K562 (cell line): ENCODE data around the gene LPCAT3. TPM values are rescaled to one million over a fixed set of nuclear protein-coding genes. Genes with fewer than 3 reads are reported as not detected.

ENCODE experiments used
- ATAC-seq: fragments of 200-7000 bp; cut with Tn5 transposase; 3 replicates; pipeline ENCODE4 v1.9.1; 2020; ENCODE audit warnings: moderate library complexity
- BruUV-seq: library from RNA; stranded (reverse); fragments of 400-500 nt; replicated peaks from 2 replicates; lab custom pipeline; 2021; lab: Mats Ljungman, UMichigan
- CTCF ChIA-PET: fragments of 300-600 bp; formaldehyde crosslinking; extraction: SDS; loops from one replicate; lab custom pipeline; 2021; ENCODE audit warnings: low intra/inter-chr PET ratio; lab: Yijun Ruan, JAX
- POLR2A ChIA-PET: fragments of 300-600, 350-650 bp; sonication (Branson Sonifier 250); formaldehyde crosslinking; extraction: SDS; loops from one replicate; lab custom pipeline; 2021; ENCODE audit warnings: antibody characterized with exemption, inconsistent platforms; lab: Yijun Ruan, JAX
- DNase-seq, 4 experiments: peaks; one replicate each; pipeline versions ENCODE4 v3.0.0 to v3.0.0-alpha.2; 2011 to 2018; ENCODE audit warnings: low spot score in 3 of 4, mixed read lengths in 3 of 4; ENCODE audit errors: extremely low read depth in 1 of 4
- FAIRE-seq: peaks from 2 replicates; lab custom pipeline; 2011; peaks lifted over from hg19 to GRCh38; lab: Jason Lieb, UNC
- H2AFZ ChIP-seq: 2 replicates; pipeline ENCODE4 v1.6.0; 2011; ENCODE audit warnings: low read depth, low read length, control low read depth, inconsistent platforms
- H3K27ac ChIP-seq: fragments of 200-600 bp; 3 replicates; pipeline ENCODE4 v1.8.0; 2011; ENCODE audit warnings: low read depth, mild to moderate bottlenecking, control low read depth, inconsistent platforms, low read length, moderate library complexity, mixed read lengths; ENCODE audit errors: extremely low read depth
- H3K27me3 ChIP-seq, 2 experiments: fragments of 300-600 bp in 1 of 2; 2 replicates in 1 of 2; 3 replicates in 1 of 2; pipeline versions ENCODE4 v1.6.0 to v1.8.0; 2011; ENCODE audit warnings: inconsistent platforms in 2 of 2, low read length in 2 of 2, mild to moderate bottlenecking in 1 of 2, mixed read lengths in 1 of 2, moderate library complexity in 1 of 2; ENCODE audit not compliant: control insufficient read depth in 2 of 2, insufficient read depth in 2 of 2
- H3K36me3 ChIP-seq: fragments of 300-600 bp; 3 replicates; pipeline ENCODE4 v1.8.0; 2011; ENCODE audit warnings: mild to moderate bottlenecking, low read length, inconsistent platforms; ENCODE audit not compliant: control insufficient read depth, insufficient read depth
- H3K4me1 ChIP-seq, 2 experiments: fragments of 200-600 bp in 1 of 2; replicated peaks in 1 of 2; 2 replicates in 1 of 2; 3 replicates in 1 of 2; pipeline versions ENCODE4 v1.5.1 to v1.8.0; 2011; ENCODE audit warnings: inconsistent platforms in 2 of 2, low read length in 2 of 2, mild to moderate bottlenecking in 1 of 2, mixed read lengths in 1 of 2, moderate library complexity in 1 of 2; ENCODE audit not compliant: control insufficient read depth in 2 of 2, insufficient read depth in 2 of 2
- H3K4me2 ChIP-seq: 2 replicates; pipeline ENCODE4 v1.6.1; 2011; ENCODE audit warnings: low read length, control low read depth, inconsistent platforms, mixed read lengths; ENCODE audit not compliant: insufficient read depth
- H3K4me3 ChIP-seq: fragments of 200-600 bp; sonication (generic), shearing (Covaris generic); 2 replicates; pipeline ENCODE4 v1.5.1; 2016; ENCODE audit warnings: control low read depth, inconsistent platforms
- H3K79me2 ChIP-seq: fragments of 200-600 bp; 3 replicates; pipeline ENCODE4 v1.8.0; 2011; ENCODE audit warnings: low read length, inconsistent platforms; ENCODE audit not compliant: control insufficient read depth, insufficient read depth
- H3K9ac ChIP-seq, 2 experiments: 2 replicates each; pipeline versions ENCODE4 v1.6.0 to v1.6.1; 2011; ENCODE audit warnings: low read depth in 2 of 2, low read length in 2 of 2, control low read depth in 1 of 2, inconsistent platforms in 1 of 2, mild to moderate bottlenecking in 1 of 2, mixed read lengths in 1 of 2; ENCODE audit not compliant: insufficient read depth in 1 of 2
- H3K9me1 ChIP-seq: one replicate; pipeline ENCODE4 v1.6.0; 2011; ENCODE audit warnings: inconsistent platforms, mild to moderate bottlenecking, low read length, moderate library complexity; ENCODE audit not compliant: control insufficient read depth, insufficient read depth
- H3K9me3 ChIP-seq: replicated peaks from 2 replicates; pipeline ENCODE4 v1.5.1; 2011; ENCODE audit warnings: low read depth, low read length, inconsistent platforms; ENCODE audit not compliant: control insufficient read depth, insufficient read depth
- H4K20me1 ChIP-seq: replicated peaks from 2 replicates; pipeline ENCODE4 v1.6.1; 2011; ENCODE audit warnings: low read length, inconsistent platforms, mixed read lengths; ENCODE audit not compliant: control insufficient read depth, insufficient read depth
- CBX5 ChIP-seq: IDR thresholded peaks from 2 replicates; pipeline ENCODE4 v1.6.1; 2014; ENCODE audit warnings: low read depth, borderline replicate concordance
- CTBP1 ChIP-seq: fragments of 450-650 bp; IDR thresholded peaks from 2 replicates; pipeline ENCODE4 v1.6.1; 2016; ENCODE audit warnings: borderline replicate concordance
- FOXK2 ChIP-seq, 2 experiments: fragments of 450-650 bp; IDR thresholded peaks in 1 of 2; conservative IDR thresholded peaks in 1 of 2; 2 replicates each; pipeline ENCODE4 v1.6.1; 2016; ENCODE audit warnings: low read depth in 2 of 2, mild to moderate bottlenecking in 1 of 2
- GATAD2B ChIP-seq: fragments of 450-650 bp; IDR thresholded peaks from 2 replicates; pipeline ENCODE4 v1.6.1; 2017; ENCODE audit warnings: mild to moderate bottlenecking, borderline replicate concordance
- HNRNPK ChIP-seq: fragments of 200-400 bp; formaldehyde crosslinking; IDR thresholded peaks from one replicate; pipeline ENCODE4 v1.6.1; 2018; ENCODE audit warnings: mild to moderate bottlenecking, low read depth, low read length; ENCODE audit not compliant: poor library complexity, severe bottlenecking
- MTF1 ChIP-seq: fragments of 250-450 bp; sonication (Bioruptor Pico); IDR thresholded peaks from 2 replicates; pipeline ENCODE4 v1.9.0; 2021; ENCODE audit warnings: moderate library complexity, mild to moderate bottlenecking, inconsistent platforms, borderline replicate concordance
- NFIX ChIP-seq: fragments of 250-450 bp; sonication (Bioruptor Pico); IDR thresholded peaks from 2 replicates; pipeline ENCODE4 v1.4.0; 2020; ENCODE audit warnings: low read depth, mild to moderate bottlenecking, moderate library complexity
- SMAD1 ChIP-seq: fragments of 150-350 bp; IDR thresholded peaks from 2 replicates; pipeline ENCODE4 v1.6.1; 2014; ENCODE audit warnings: low read length, low read depth; ENCODE audit not compliant: partially characterized antibody
- SMARCE1 ChIP-seq: fragments of 450-650 bp; IDR thresholded peaks from 2 replicates; pipeline ENCODE4 v1.7.1; 2016; ENCODE audit warnings: mild to moderate bottlenecking
- ZC3H11A ChIP-seq: IDR thresholded peaks from 2 replicates; pipeline ENCODE4 v1.6.1; 2012; ENCODE audit warnings: low read depth, low read length, improper control_type of control experiment
- ZKSCAN8 ChIP-seq: fragments of 200-800 bp; sonication (Bioruptor generic); IDR thresholded peaks from 2 replicates; pipeline ENCODE4 v1.6.1; 2016; ENCODE audit warnings: missing genetic modification characterization, missing compliant biosample characterization
- WGBS: fragments of 100-300 bp; shearing (Covaris generic); methylation state at CpG from one replicate; pipeline ENCODE4 v1.1.6; 2016; ENCODE audit warnings: low coverage, mixed read lengths; ENCODE audit not compliant: insufficient coverage; ENCODE audit errors: missing lambda C conversion rate; 5-methylcytosine and 5-hydroxymethylcytosine counted together
- in situ Hi-C: fragments of 300-500 bp; cut with MboI; formaldehyde crosslinking; loops from 4 replicates; pipeline ENCODE4 v1.15.0; 2018; ENCODE audit warnings: inconsistent platforms, mixed read lengths
- intact Hi-C: fragments of 100-400 bp; cut with micrococcal nuclease; formaldehyde crosslinking; loops from 2 replicates; pipeline ENCODE4 v1.14.2; 2022
- polyA plus RNA-seq, 8 experiments: library from polyadenylated mRNA; depleted of rRNA in 4 of 8; stranded (reverse) in 5 of 8; unstranded in 3 of 8; fragments of >200 nt; fragmentation: Nextera tagmentation in 2 of 8; fragmentation: Illumina TruSeq in 1 of 8; extraction: Ambion mirVana in 2 of 8; extraction: Trizol in 1 of 8; gene quantifications; 2 replicates each; pipeline versions ENCODE4 v1.2.1 to v1.2.3, GENCODE V29; 2011 to 2014; ENCODE audit warnings: inconsistent platforms in 1 of 8, missing spikeins in 1 of 8
- total RNA-seq, 7 experiments: library from RNA; depleted of rRNA in 6 of 7; stranded (reverse); fragments of >200 nt in 6 of 7; fragmentation: Illumina TruSeq in 2 of 7; extraction: Trizol in 2 of 7; gene quantifications; 2 replicates each; pipeline versions ENCODE4 v1.2.1 to v1.2.3, GENCODE V29; 2011 to 2021; ENCODE audit warnings: low replicate concordance in 1 of 7

Gene LPCAT3
- total and polyA plus RNA-seq, 9 of the 15 experiments (the other 6 are each of a cell fraction or from before 2014, with no cell fraction given): 4.9 to 52.5 (median 25.3) TPM

- no peak for TF ChIP-seq CTBP1
- TF ChIP-seq GATAD2B: no peak
- TF ChIP-seq SMARCE1: no peak
Measured at GRCh38 chr12:6951551-6952120, 66.6 kb downstream of the LPCAT3 start (continued).

DNA sequence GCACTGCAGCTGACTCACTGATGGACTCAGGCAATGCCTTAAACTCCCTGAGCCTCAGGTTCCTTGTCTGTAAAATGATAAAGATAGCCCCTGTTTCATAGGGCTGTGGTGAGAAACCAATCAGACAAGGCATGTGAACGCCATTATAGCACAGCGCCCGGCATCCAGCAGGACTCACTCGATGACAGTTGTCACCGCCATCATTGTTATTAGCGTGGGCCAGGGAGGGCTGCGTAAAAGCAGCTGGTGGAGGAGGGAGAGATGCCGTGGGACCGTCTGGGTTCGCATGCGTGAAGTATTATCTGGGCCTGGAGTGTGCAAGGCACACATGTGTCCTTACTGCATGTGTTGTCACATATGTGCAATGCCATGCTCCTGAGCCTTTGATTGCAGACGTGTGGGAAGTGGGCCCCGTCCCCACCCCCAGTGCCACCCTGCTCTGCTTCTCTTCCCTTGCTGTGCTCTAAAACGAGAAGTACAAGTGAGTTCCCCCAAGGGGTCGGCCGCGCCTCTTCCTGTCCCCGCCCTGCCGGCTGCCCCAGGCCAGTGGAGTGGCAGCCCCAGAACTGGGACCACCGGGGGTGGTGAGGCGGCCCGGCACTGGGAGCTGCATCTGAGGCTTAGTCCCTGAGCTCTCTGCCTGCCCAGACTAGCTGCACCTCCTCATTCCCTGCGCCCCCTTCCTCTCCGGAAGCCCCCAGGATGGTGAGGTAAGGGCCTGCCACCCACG lies 67.3 kb downstream of the LPCAT3 start, which contains the start of gene PTPN6:
Gene PTPN6 (plus strand): TSS at position 546 of the 730 bp plus-strand sequence. CDS start 157 bp downstream, at position 703.
- Histone ChIP-seq H3K27ac (no peak within 1 kb of the TSS), H3K79me2 (peaks cover under 1% of the 10 kb centered on the region; the same call in 2 of the 3 replicates), H3K4me1 (peaks cover 9 to 58% of the 10 kb centered on the region in 2 experiments), H3K4me2 (no peak within 1 kb of the TSS), H3K9me1 (no peaks in the 10 kb centered on the region), H4K20me1 (no peaks in the 10 kb centered on the region), H3K36me3 (no peaks in the 10 kb centered on the region), H3K4me3 (no peak within 1 kb of the TSS), H3K27me3 (no peaks in the 10 kb centered on the region), H2AFZ (no peak within 1 kb of the TSS), H3K9me3 (no peaks in the 10 kb centered on the region), H3K9ac (peak within 1 kb of the TSS in 1 of 2 experiments; percentile 78; a peak in 2 of 4 replicates)
- in situ Hi-C loops: no loop called here
- ChIA-PET POLR2A (no interaction called here), CTCF (no interaction called here)
- ATAC-seq (no peak), DNase-seq (no peak), FAIRE-seq (no peak)
- intact Hi-C loops: no loop called here
- no TSS peak for BruUV-seq
- TF ChIP-seq ZKSCAN8 (CRISPR knock-in tag) (no peak), HNRNPK (no peak), SMAD1 (no peak), FOXK2 (conservative IDR thresholded peaks at IDR 0.05 in 1 of 2, IDR thresholded peaks at IDR 0.05 in 1 of 2; ENCODE audit: low read depth in 2 of 2) (no peak), CBX5 (no peak), MTF1 (CRISPR knock-in tag) (no peak), ZC3H11A (no peak), NFIX (CRISPR knock-in tag) (no peak)
- WGBS: 75% methylated on average over 14 of the region's 25 CpGs
